Femur (tissue), 1 donor: ENCODE results near the gene DPH1.

Experiments
- DNase-seq: peaks from one replicate; pipeline ENCODE4 v3.0.0-alpha.2; 2017

Gene DPH1

GRCh38 chr17:2027528-2028233, 2.3 kb upstream of the DPH1 start:
- DNase-seq = no peak

- DNase-seq = no peak
These were observed 1.7 kb upstream of the DPH1 start for GRCh38 chr17:2028234-2028614.

GRCh38 chr17:2028737-2029136, 1.2 kb upstream of the DPH1 start:
- DNase-seq = peak; percentile 51

- DNase-seq = peak; percentile 73
These were observed 818 bp downstream of the DPH1 start for GRCh38 chr17:2030779-2031163.

- DNase-seq = no peak
These were observed 3.2 kb downstream of the DPH1 start for GRCh38 chr17:2033153-2033552.

GRCh38 chr17:2034157-2034556, 4.2 kb downstream of the DPH1 start:
- no peak for DNase-seq

- no peak for DNase-seq
These were observed 5.0 kb downstream of the DPH1 start for GRCh38 chr17:2034806-2035540.

GRCh38 chr17:2035541-2036488, 5.9 kb downstream of the DPH1 start:
- no peak for DNase-seq

GRCh38 chr17:2037155-2037554, 7.2 kb downstream of the DPH1 start:
- DNase-seq = no peak

GRCh38 chr17:2040219-2040827, 10.4 kb downstream of the DPH1 start:
- DNase-seq = peak; percentile 16

- peak; percentile 29 for DNase-seq
These were observed 11.1 kb downstream of the DPH1 start for GRCh38 chr17:2040942-2041560.

- peak; percentile 97 for DNase-seq
These were observed 11.8 kb downstream of the DPH1 start, which contains the start of gene OVCA2 for GRCh38 chr17:2041561-2042389. Gene OVCA2, plus strand, starts transcription at chr17:2042022. Its CDS starts 26 bp downstream, at chr17:2042048.

- peak; percentile 47 for DNase-seq
These were observed 12.5 kb downstream of the DPH1 start for GRCh38 chr17:2042390-2042847.

- DNase-seq = no peak
These were observed 13.0 kb downstream of the DPH1 start for GRCh38 chr17:2042933-2043332.

GRCh38 chr17:2043785-2044184, 13.8 kb downstream of the DPH1 start:
- no peak for DNase-seq

- DNase-seq = peak; percentile 17
These were observed 14.4 kb downstream of the DPH1 start for GRCh38 chr17:2044263-2044894.

- no peak for DNase-seq
These were observed 17.6 kb downstream of the DPH1 start for GRCh38 chr17:2047590-2047989.

GRCh38 chr17:2048805-2049204, 18.9 kb downstream of the DPH1 start:
- peak; percentile 29 for DNase-seq

GRCh38 chr17:2049333-2050299, 19.7 kb downstream of the DPH1 start:
- DNase-seq = peak; percentile 93
